Breast epithelium (tissue), 3 donors: ENCODE measurements around the gene PEX26.

Source experiments
- CTCF ChIP-seq, 3 donors: fragments of 450-650 bp; IDR thresholded peaks; one replicate each; pipeline ENCODE4 v1.5.1; 2016 to 2017; ENCODE audit warnings: antibody characterized with exemption in 3 of 3, mild to moderate bottlenecking in 3 of 3, moderate library complexity in 3 of 3
- POLR2A ChIP-seq: fragments of 450-650 bp; IDR thresholded peaks from one replicate; pipeline ENCODE4 v1.6.1; 2016; ENCODE audit warnings: antibody characterized with exemption, mild to moderate bottlenecking, moderate library complexity
- POLR2AphosphoS5 ChIP-seq, 3 donors: sonication (generic); formaldehyde crosslinking; IDR thresholded peaks; one replicate each; pipeline ENCODE4 v1.6.1; 2017; ENCODE audit warnings: antibody characterized with exemption in 3 of 3

GRCh38 chr22:18087350-18087855 is 9.6 kb downstream of the PEX26 start:
- TF ChIP-seq CTCF (IDR thresholded peaks at IDR 0.05) (no peak), POLR2A (no peak), POLR2AphosphoS5 (IDR thresholded peaks at IDR 0.05) (no peak)
